HG03565 (cell line): ENCODE results near the gene PGLYRP3.

Source experiments
- ATAC-seq: cut with Tn5 transposase; IDR thresholded peaks from one replicate; pipeline ENCODE4 v1.9.1; 2021; ENCODE audit warnings: mild to moderate bottlenecking, moderate library complexity; ENCODE audit not compliant: unreplicated experiment

The PGLYRP3 gene

DNA sequence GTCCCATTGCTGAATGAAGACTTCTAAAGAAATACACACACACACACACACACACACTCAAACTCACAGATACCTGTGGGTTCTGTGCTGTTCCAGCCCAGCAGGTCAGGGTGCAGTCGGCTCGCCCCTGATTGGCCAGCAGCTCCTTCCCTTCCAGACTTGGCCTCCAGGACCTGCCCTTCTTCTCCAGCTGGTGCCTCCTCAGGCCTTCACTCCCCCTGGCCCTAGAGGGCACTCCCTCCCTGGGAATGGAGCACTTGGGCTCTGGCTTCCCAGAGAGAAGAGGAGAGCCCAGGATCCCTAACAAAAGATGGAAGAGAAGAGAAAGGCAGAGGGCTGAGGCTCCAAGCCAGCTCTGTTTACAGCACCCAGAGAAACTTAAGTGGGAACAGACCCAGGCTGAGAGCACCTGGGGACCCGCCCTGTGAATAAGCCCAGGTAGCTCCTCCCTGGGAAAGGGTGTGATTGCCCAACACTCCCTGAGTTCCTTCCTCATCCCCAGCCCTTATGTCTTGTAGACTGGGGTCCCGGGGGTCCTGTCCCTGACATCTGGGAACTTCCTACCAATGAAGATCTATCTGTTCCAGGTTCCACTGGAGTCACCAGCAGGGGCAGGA, at the start of gene PGLYRP3:
PGLYRP3 (minus strand) TSS at position 383 of the 617 bp plus-strand sequence. CDS start 2,287 bp downstream, outside the sequence.
- no peak for ATAC-seq

DNA sequence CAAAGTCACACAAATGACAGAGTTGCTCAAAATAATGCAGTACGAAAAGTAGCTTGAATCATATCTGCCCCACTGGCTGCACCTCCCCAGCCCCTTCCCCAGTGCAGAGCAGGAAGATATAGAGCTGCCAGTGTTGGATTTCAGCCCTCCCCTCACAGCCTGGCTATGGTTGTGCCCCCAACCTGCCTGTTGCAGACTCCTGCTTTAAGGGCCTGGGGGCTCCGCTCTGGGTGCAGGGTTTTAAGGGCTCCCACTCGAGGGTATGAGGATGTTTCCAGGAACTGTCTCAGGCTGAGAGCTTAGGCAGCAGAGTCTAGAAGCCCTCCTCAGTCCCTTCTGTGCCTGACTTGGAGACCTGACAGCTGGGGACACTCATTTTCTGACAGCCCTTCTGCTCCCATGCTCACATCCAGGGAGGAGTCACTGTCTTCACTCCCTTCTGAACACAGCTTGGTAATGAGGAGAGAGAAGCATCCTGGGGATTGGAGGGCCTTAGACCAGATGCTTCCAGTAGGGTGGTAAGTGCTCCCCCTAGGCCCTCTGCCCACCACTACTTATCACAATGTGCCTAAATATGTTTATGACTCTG, 49.5 kb upstream of the PGLYRP3 start:
- no peak for ATAC-seq

DNA sequence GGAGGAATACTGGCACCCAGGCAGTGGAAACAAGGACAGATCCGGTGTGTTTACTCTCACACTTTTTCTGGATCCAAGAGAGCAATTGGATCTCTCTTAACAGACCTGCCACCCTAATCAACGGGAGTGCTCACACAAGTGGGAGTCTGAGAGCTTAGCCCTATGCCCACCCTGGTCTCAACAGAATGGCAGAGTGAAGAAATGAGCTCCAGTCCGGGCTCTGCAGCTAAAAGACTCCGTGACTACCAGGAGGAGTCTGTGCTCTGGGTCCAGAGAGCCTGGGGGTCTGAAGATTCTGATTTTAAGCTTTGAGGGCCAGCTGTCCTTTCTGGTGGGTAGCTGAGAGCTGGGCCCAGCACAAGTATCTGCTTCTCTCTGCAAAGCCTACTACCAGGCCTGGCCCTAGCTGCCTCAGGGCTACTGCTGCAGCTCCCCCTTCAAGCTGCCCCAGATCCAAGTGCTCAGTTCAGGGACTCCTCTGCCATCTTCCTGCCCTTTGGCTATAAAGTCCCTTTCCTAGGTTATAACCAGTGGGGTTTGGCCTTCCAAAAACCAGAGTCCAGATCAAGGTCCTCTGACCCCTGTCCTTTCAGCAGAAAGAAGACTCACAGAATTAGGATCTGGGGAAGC, 48.8 kb upstream of the PGLYRP3 start:
- no peak for ATAC-seq

DNA sequence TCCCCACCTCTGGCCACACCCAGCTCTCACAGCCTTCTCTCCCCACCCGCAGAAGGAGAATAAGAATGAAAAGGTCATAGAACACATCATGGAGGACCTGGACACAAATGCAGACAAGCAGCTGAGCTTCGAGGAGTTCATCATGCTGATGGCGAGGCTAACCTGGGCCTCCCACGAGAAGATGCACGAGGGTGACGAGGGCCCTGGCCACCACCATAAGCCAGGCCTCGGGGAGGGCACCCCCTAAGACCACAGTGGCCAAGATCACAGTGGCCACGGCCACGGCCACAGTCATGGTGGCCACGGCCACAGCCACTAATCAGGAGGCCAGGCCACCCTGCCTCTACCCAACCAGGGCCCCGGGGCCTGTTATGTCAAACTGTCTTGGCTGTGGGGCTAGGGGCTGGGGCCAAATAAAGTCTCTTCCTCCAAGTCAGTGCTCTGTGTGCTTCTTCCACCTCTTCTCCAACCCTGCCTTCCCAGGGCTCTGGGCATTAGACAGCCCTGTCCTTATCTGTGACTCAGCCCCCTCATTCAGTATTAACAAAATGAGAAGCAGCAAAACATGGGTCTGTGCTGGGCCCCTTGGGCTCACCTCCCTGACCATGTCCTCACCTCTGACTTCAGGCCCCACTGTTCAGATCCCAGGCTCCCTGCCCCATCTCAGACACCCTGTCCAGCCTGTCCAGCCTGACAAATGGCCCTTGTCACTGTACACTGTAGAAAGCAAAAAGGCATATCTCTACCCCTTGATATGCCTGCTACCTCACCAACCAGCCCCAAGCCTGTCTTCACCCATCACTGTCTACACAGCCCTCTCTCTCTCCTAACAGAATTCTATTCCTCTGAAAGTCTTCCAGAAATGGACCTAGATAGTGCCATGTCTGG, 48.1 kb upstream of the PGLYRP3 start:
- no peak for ATAC-seq

- ATAC-seq, result no peak
Measured at GRCh38 chr1:153360190-153360589, 47.4 kb upstream of the PGLYRP3 start.

GRCh38 chr1:153359241-153359640, 46.5 kb upstream of the PGLYRP3 start:
- no peak for ATAC-seq

GRCh38 chr1:153358691-153358975, 45.9 kb upstream of the PGLYRP3 start:
- ATAC-seq, result no peak

DNA sequence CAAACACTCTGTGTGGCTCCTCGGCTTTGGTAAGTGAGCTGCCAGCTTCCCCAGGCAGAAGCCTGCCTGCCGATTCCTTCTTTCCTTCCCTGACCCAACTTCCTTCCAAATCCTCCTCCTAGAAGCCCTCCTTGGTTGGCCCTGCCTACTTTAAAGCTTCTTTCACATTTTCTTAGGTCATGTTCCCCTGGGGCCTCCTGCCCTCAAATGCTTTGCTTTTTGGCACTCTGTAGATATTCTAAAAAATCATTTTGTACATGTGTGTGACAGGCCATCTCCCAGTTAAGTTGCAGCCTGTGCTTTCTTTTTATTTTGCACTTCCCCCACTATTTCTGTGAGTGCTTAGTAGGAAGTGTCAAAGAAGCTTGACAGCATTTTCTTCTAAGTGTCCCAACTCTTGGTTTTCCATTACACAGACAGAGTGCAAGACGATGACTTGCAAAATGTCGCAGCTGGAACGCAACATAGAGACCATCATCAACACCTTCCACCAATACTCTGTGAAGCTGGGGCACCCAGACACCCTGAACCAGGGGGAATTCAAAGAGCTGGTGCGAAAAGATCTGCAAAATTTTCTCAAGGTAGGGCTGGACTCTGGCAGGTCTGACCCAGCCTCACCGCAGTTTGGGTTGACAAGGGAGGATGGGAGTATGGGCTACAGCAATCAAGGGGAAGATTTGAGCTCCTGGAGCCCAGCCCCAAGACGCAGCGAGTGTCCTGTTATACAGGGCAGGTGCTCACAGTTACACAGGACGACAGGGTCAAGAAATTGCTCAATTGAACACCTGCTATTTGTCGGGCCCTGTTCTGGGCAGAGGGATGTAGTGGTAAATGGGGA, 45.3 kb upstream of the PGLYRP3 start, which contains the start of gene S100A9:
S100A9 (plus strand) TSS at position 2 of the 838 bp plus-strand sequence; CDS start at position 432, 430 bp downstream.
- ATAC-seq, result no peak

DNA sequence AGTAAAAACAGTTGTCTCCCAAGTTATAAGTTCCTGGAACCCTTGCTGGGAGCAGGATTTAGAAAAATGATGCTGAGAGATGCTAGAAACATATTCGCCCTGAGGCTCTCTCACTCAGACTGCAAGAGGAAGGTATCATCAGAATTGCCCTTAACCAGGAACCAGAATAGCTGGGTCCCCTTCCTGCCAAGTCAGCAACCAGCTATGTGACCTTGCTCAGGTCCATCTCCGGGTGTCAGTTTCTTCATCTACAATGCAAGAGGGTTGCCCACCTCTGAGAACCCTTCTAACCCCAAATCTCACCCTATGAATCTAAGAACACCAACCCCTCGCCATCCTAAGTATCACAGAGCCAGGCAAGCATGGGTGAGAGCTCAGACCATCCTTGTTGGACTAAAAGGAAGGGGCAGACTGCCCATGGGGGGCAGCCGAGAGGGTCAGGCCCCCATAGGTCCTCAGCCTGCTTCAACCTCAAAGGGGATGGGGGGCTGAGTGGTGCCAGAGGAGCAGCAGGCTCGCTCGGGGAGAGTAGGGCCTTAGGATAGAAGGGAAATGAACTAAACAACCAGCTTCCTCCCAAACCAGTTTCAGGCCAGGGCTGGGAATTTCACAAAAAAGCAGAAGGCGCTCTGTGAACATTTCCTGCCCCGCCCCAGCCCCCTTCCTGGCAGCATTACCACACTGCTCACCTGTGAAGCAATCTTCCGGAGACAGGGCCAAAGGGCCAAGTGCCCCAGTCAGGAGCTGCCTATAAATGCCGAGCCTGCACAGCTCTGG, 44.5 kb upstream of the PGLYRP3 start:
- no peak for ATAC-seq

DNA sequence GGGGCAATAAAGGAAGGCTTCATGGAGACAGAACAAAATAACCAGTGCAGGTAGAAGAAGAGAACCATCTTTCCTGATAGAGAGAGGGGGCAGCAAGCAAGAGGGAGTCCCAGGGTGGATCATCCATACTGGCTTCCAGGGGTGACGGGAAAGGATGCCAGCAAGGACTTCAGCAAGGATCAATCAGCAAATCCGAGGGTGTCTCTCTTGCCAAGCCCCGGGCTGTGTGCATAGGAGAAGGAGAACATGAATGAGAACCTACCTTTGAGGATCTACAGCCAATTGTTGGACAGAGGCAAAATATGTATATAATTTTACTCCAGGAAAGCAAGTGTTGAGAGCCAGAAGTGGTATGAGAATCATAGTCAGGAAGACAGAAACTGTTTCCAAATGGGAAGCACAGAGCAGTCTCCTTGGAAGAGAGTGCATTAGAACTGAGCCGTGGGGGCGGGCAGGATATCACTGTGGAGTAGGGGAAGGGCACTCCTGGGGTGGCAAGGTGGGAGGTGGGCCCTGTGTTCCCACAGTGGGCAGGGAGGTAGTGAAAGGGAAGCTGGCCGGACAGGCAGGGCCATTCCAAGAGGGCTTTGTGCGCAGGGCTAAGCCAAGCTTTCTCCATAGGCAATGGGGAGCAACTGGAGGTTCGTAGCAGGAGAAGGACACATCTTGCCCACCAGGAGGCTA, 43.8 kb upstream of the PGLYRP3 start:
- ATAC-seq, result no peak

GRCh38 chr1:153355445-153356071, 42.8 kb upstream of the PGLYRP3 start:
- ATAC-seq, result no peak

GRCh38 chr1:153354515-153355193, 41.9 kb upstream of the PGLYRP3 start:
- ATAC-seq, result no peak

DNA sequence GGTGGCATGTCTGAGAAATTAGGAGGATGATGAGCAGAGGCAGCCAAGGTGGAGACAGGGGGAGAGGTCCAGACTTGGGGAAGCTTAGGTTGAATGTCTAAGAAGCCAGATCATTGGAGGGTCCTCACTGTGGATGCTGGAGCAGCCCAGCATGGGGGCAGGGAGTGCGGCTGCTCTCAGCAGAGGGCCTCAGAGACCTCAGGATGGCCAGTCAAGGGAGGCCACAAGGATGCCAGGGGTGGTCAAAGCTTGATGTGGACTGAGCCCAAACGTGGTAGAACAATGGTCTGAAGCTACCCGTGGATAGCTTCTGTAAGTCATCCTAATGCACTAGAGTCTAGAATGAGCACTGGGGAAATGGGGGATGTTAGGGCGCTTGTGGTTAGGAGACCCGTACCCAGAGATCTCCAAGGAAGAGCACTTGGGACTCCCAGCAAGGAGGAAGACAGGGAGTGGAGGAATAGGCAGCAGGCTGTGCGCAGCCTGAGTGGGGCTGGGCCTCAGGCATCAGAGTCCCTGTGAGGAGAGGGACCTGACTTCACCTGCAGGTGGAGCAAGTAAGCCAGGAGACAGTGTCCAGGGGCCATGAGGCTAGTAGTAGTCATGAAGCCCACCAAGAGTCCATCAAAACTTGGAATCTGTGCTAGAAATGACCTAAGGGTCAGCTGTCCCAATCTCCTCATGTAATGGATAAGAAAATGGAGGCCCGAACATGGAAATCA, 40.6 kb upstream of the PGLYRP3 start:
- no peak for ATAC-seq

DNA sequence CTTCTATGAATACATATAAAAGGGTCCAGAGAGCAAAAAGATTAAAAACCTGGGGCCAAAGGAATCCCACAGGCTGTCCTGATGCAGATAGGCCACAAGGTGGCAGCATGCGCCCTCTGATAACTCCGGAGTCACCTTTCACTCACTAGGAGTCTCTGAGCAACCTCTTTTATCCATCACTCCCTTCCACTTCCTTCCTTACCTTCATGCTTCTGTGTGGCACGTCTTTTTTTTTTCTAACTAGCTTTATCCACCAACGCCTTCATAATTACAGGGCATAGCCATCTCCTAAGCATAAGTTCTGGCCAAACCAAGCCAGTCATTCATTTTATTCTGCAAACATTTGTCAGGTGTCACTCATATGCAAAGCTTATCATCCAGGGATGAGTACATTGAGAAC, 39.8 kb upstream of the PGLYRP3 start:
- no peak for ATAC-seq

DNA sequence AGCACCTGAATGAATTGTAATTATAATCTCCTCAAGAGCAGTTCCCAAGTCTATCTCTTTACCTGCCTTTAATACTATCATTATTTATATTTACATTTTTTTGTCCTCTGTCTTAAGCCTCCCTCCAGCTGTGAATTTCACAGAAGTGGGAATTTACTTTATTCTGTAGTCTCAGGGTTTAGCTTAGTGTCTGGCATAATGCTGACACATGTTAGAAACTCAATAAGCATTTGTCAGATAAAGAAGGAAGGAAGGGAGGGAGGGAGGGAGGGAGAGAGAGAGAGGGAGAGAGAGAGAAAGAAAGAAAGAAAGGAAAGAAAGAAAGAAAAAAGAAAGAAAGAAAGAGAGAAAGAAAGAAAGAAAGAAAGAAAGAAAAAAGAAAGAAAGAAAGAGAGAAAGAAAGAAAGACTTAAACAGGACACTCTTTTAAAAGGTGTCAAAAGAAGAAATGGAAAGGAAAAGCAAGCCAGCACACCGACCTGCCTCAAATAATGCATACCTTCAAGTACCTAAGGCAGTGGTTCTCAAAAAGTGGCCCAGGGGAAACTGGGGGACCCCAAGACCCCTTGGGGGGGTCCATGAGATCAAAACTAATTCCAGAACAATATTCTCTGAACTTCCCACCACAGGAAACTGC, 37.7 kb upstream of the PGLYRP3 start:
- no peak for ATAC-seq

- no peak for ATAC-seq
Measured at GRCh38 chr1:153349363-153350320, 36.9 kb upstream of the PGLYRP3 start.
